Thyroid gland (tissue), 4 donors: ENCODE measurements around the gene EFNA3.

Experiments used
- POLR2A ChIP-seq, 2 donors: fragments of 450-650 bp; IDR thresholded peaks; one replicate each; pipeline ENCODE4 v1.6.1; 2017; ENCODE audit warnings: antibody characterized with exemption in 2 of 2, mild to moderate bottlenecking in 2 of 2, moderate library complexity in 1 of 2
- TF ChIP-seq, protein P1 (sequence below), 6 experiments: fragments of 200-600 bp in 3 of 6; fragments of 450-650 bp in 3 of 6; sonication (generic) in 3 of 6; IDR thresholded peaks; one replicate each; pipeline ENCODE4 v1.5.1; 2016 to 2019; ENCODE audit warnings: antibody characterized with exemption in 6 of 6, mild to moderate bottlenecking in 2 of 6, inconsistent platforms in 1 of 6, moderate library complexity in 1 of 6

DNA sequence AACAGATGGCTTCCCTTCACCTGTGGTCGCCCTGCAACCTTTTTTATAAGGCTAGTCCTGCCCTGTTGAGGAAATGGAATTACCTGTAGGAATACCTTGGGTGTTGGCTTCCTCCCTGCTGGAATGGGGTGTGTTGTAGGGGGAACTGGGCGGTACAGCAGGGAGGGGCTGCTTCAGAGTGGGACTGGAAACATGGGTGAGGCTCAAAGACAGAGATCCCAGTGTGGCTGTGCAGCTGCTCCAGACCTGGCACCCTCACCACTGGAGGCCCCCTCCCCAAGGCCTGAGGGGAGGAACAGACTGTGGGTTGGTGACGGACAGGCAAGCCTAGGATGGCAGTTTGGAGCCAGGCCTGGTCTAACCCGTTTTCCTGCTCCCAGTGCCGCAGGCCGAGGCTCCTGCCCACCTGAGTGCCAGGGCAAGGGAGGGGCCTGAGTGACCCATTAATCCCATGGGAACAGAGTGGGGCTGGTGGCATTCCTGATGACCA lies 4.5 kb downstream of the EFNA3 start:
- TF ChIP-seq, protein P1, sequence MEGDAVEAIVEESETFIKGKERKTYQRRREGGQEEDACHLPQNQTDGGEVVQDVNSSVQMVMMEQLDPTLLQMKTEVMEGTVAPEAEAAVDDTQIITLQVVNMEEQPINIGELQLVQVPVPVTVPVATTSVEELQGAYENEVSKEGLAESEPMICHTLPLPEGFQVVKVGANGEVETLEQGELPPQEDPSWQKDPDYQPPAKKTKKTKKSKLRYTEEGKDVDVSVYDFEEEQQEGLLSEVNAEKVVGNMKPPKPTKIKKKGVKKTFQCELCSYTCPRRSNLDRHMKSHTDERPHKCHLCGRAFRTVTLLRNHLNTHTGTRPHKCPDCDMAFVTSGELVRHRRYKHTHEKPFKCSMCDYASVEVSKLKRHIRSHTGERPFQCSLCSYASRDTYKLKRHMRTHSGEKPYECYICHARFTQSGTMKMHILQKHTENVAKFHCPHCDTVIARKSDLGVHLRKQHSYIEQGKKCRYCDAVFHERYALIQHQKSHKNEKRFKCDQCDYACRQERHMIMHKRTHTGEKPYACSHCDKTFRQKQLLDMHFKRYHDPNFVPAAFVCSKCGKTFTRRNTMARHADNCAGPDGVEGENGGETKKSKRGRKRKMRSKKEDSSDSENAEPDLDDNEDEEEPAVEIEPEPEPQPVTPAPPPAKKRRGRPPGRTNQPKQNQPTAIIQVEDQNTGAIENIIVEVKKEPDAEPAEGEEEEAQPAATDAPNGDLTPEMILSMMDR (IDR thresholded peaks at IDR 0.05) = no peak
- TF ChIP-seq POLR2A (IDR thresholded peaks at IDR 0.05) = no peak
